Activated gamma-delta T cell treated with anti-CD3 and anti-CD28 coated beads, Interleukin-2, amount 50 U/mL, for 16 hours (primary cell): Measurements from ENCODE around the gene SAMD14.

Experiments
- DNase-seq: peaks from one replicate; pipeline ENCODE4 v3.0.0-alpha.2; 2020; ENCODE audit warnings: low read depth

The SAMD14 gene

DNA sequence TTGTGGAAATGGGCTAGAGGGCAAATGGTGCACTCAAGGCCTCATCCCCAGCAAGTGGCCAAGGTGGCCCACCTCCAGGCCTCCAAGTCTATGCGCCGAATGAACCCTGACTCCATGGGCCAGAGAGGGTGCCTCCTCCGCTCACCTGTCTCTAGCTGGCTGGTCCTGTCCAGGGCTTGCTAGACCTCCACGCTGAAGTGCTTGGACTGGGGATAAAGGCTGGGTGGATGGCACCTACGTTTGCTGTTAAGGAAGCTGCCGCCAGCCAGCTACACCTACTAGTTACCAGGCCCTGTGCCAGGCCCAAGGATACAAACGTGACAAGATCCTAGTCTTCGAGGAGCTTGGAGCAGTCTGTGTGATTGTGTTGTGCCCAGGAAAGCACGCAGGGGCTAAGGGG lies 35.1 kb upstream of the SAMD14 start:
- no peak for DNase-seq

- DNase-seq, result no peak
Observed at GRCh38 chr17:50164697-50164988, 34.7 kb upstream of the SAMD14 start.

GRCh38 chr17:50163843-50164696 lies 34.1 kb upstream of the SAMD14 start:
- no peak for DNase-seq

DNA sequence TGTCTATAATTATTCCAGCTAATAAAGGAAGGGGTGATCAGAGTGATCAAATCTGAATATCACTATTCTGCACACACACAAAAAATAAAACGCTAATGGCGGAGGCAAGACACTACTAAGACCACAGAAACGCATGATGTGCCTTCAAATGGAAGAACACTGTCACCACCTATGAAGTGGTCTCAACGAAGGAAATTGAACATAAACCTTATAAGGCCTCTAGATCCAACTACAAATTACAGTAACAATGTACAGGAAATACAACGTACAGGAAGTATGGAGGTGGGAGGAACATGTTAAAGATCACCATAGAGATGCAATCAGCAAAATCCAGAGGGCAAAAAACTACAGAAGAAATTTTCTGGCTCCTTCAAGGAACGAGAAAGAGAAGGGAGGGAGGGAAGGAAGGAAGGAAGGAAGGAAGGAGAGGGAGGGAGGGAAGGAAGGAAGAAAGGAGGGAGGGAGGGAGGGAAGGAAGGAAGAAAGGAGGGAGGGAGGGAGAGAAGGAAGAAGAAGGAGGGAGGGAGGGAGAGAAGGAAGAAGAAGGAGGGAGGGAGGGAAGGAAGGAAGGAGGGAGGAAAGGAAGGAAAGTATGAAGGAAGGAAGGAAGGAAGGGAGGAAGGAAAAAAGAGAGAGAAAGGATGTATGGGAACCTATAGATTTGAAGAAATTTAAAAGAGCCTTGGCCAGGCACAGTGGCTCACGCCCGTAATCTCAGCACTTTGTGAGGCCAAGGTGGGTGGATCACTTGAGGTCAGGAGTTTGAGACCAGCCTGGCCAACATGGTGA lies 32.7 kb upstream of the SAMD14 start:
- DNase-seq, result no peak

GRCh38 chr17:50161911-50162288 lies 31.9 kb upstream of the SAMD14 start:
- DNase-seq, result no peak

DNA sequence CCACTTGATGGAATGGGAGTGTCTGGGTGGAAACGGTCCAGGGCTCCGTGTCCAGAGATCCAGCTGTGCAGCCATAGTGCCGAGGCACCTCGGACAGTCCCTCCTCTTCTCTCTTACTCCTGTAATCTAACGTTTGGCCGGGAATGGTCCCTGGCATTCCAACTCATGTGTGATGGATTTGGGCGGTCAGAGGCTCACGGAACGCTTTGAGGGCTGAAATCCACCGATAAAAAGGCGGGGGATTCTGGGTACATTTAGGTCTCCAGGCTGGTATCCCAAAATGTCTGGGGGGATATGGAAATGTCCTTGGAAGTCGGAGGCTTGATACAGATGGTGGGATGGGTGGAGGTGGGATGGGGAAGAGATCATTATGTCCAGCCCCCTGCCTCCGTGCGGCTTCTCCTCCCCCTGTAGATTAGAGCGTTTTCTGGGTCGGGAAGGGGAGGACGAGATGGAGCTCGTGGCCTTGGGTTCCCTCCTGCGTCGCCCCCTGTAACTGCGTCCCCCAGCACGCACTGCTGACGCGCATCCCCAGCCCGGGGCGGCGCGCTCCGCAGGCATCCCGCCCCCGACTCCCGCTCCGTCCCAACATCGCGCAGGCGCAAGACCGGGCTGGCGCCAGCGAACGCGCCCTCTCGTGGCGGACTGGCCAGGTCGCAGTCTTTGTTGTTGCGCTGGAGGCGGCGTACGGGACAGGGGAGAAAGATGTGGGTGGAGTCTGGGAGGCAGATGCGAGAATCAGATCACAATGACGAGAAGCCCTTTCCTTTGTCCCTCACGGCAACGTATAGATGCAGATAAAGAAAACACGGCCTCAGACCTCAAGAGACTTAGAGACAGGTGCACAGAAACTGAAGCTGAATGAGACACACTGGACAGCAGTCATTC lies 31.3 kb upstream of the SAMD14 start:
- peak; percentile 93 for DNase-seq

- DNase-seq, result no peak
Observed at GRCh38 chr17:50157891-50158290, 27.9 kb upstream of the SAMD14 start.

DNA sequence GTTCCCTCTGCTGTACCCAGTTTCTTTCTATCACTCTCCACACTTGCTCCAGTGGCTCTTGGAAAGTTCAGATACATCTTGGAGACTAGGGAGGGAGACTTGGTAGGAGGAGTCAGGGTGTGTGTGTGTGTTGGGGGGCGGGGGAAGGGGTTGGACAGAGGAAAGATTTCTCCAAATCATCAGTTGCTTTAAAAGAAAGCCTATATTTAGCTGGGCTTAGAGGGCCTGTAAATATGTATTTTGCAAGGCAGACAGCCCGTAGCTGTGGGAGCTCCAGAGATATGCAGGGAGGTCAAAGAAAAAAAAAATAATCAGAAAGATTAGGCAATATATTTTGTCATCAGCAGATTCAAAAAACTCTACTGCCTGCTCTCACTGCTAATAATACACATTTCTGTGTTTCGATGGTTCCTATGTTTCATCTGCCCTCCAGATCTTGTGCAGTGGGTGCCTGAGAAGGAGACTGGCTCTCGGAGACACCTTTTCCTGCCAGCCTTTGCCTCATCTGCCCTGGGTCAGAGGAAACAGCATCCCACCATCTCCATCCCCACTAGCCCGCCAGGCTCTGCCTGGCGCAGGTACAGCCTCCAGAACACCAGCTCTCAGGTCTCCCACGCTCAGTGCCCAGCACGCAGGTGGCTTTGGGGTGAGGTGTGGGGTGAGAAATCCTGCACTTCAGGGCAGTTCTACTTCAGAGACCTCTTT lies 25.3 kb upstream of the SAMD14 start:
- no peak for DNase-seq

DNA sequence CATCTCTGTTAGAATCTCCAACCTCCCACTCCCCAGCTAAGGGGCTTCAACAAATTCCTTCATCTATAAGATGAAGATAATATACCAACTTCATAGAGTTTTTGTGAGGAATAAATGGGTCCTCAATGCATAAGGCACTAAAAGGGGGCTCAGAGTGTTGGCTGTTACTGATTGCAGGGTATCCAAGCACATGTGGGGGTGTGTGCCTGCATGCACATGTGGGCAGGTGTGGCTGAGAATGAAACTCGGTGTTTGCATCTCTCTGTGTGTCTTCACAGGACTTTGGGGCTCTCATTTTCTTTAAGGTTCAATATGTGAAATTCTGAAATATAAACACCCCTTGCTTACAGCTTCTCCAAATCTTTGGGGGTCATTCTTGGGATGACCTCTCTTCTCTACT lies 24.6 kb upstream of the SAMD14 start:
- no peak for DNase-seq

GRCh38 chr17:50153650-50154575 lies 24.0 kb upstream of the SAMD14 start:
- DNase-seq, result no peak

- DNase-seq, result no peak
Observed at GRCh38 chr17:50152736-50153135, 22.8 kb upstream of the SAMD14 start.

- no peak for DNase-seq
Observed at GRCh38 chr17:50151937-50152547, 22.1 kb upstream of the SAMD14 start.

DNA sequence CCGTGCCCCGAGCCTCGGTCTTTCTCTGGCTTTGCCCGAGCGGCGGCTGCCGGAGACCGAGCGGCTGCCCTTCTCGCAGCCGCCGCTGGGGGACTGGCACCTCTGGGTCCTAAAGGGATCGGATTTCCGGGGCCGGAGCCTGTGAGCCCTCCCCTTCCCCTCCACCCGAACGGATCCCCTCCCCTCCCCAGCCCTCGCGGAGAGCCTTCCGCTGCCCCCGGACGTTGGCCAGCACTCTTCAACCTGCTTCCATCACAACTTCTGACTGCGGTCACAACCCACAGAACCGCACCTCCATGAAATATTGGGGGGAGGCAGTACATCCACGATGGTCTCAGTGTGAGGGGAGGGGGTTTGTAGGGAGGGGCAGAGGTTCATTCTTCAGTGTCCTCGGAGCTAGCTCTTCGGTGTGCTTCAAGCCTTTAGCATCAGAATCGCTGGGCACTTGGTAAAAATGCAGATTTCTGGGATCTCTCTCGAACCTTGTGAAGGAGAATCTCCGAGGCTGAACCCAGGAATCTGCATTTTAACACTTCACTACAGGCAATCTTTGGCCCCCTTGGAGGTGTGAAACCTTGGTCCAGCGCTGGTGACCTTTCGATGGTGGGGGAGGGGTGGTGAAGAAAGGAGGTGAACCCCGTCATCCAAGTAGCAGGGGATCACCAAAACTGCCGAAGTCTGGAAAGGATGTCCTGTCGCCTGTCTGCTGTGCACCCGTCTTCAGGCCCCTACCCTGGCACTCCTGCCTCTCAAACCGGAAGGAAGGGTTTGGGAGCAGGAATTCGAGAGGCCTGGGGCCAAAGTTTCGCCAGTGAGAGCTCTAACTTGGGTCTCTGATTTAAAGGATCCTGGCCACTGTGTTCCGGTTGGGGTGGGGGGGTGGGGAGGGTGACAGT lies 21.3 kb upstream of the SAMD14 start:
- DNase-seq, result peak; percentile 78

GRCh38 chr17:50150354-50151040 lies 20.5 kb upstream of the SAMD14 start, which contains the start of gene PPP1R9B:
Gene PPP1R9B, minus strand, starts transcription at chr17:50150677. Its CDS starts 164 bp downstream, at chr17:50150513.
- no peak for DNase-seq

DNA sequence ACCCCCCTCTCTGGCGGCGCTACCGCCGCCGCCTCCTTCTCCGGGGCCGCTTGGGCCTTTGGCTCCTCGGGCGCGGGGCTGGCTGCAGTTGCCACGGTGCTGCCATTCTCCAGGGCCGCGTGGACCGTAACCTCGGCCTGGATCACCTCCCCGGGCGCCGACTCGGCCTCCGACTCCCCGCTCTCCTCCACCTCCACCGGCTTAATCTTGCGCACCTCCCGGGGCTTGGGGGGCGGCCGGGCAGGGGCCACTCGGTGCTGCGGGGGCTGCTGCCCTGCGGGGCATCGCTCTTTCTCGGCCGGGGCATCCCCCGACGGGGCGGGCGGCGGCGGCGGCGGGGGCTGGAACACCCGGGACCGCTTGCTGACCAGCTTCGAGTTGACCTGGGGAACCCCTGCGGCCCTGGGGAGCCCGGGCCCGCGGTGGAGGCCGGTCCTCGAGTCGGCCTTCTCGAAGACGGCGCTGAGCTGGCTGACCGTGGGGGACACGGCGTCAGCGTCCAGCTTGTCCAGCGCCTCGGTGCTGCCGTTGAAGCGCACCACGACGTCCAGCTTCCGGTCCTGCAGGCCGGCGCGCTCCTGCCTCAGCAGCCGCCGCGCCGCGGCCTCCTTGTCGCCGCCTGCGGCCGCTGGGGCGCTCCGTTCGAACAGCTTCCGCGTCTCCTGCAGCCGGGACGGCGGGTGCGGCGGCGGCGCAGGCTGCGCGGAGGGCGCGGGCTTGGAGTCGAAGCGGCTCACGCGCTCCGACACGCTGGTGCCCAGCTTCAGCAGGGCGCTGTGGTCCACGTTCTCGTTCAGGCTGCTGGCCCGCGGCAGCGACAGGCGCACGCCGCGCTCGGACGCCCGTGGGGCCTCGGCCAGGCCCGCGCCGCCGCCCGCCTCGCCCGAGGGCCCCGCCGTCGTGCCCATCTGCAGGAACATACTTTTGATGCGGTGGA lies 19.7 kb upstream of the SAMD14 start:
- DNase-seq, result no peak

GRCh38 chr17:50149091-50149416 lies 19.1 kb upstream of the SAMD14 start:
- no peak for DNase-seq

- DNase-seq, result peak; percentile 61
Observed at GRCh38 chr17:50148226-50149090, 18.5 kb upstream of the SAMD14 start.
